ENCODE results near the gene PDSS2. TPM values are rescaled to one million over a fixed set of nuclear protein-coding genes. Genes with fewer than 3 reads are reported as not detected.

PDSS2 gene
- total RNA-seq, 1 donor: 12.3 TPM

DNA sequence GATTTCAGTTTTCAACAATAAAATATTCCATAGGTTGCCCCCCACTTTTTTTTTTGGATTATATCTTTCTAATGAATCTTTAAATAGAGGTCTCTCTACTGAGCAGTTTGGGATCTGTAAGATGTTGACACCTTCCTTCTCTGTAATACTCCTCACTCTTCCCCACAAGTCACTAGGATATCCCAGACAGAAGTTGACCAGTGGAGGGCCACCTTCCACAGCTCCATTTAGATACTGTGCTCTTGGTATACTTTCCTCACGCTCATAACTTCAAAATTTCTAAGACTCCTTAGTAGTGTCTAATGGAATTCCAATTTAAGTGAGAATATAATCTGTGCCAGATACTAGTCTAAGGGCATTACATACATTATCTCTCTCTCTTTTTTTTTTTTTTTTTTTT, 185.1 kb downstream of the PDSS2 start:
- Histone ChIP-seq H3K27ac (ENCODE audit: low read depth, low read length) (no peak overlapping the region), H3K36me3 (ENCODE audit: insufficient read depth, low read length) (no peaks in the 10 kb centered on the region), H4K20me1 (ENCODE audit: insufficient read depth, low read length) (no peaks in the 10 kb centered on the region), H3K27me3 (ENCODE audit: insufficient read depth, low read length) (no peaks in the 10 kb centered on the region), H3K4me3 (ENCODE audit: insufficient read depth, low read length) (no peak overlapping the region), H3K9me3 (ENCODE audit: low read depth, low read length) (no peaks in the 10 kb centered on the region), H3K4me2 (ENCODE audit: insufficient read depth, low read length) (no peak overlapping the region), H3K4me1 (ENCODE audit: insufficient read depth, low read length) (no peaks in the 10 kb centered on the region), H2AFZ (ENCODE audit: low read length) (no peak overlapping the region), H3K79me2 (ENCODE audit: insufficient read depth, low read length) (no peaks in the 10 kb centered on the region)
- TF ChIP-seq, protein P1, sequence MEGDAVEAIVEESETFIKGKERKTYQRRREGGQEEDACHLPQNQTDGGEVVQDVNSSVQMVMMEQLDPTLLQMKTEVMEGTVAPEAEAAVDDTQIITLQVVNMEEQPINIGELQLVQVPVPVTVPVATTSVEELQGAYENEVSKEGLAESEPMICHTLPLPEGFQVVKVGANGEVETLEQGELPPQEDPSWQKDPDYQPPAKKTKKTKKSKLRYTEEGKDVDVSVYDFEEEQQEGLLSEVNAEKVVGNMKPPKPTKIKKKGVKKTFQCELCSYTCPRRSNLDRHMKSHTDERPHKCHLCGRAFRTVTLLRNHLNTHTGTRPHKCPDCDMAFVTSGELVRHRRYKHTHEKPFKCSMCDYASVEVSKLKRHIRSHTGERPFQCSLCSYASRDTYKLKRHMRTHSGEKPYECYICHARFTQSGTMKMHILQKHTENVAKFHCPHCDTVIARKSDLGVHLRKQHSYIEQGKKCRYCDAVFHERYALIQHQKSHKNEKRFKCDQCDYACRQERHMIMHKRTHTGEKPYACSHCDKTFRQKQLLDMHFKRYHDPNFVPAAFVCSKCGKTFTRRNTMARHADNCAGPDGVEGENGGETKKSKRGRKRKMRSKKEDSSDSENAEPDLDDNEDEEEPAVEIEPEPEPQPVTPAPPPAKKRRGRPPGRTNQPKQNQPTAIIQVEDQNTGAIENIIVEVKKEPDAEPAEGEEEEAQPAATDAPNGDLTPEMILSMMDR (IDR thresholded peaks at IDR 0.05; ENCODE audit: extremely low read depth, low read depth, low read length): peak; percentile 8
- DNase-seq (ENCODE audit: insufficient read length, low spot score, missing footprints): no peak

DNA sequence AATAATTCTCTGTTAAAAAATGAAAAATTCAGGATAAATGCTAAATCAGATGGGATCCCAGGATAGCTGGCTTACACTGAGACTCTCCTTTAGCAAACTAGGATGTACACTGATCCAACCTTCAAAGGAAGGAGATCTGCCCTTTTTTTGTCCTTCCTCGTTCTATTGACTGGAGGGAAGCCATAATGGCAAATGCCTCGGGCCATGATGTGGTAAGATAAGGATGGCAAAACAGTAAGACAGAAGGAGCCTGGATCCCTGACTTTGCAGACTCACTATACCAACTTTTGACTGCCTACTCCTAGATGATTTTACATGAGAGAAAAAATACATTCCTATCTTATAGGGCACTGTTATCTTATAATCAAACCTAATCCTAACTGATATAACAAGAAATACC, 187.1 kb downstream of the PDSS2 start:
- H3K9me3 ChIP-seq (ENCODE audit: low read depth, low read length): no peaks in the 10 kb centered on the region
- no peak overlapping the region for H3K4me3 ChIP-seq (ENCODE audit: insufficient read depth, low read length)
- H4K20me1 ChIP-seq (ENCODE audit: insufficient read depth, low read length): no peaks in the 10 kb centered on the region
- no peak overlapping the region for H2AFZ ChIP-seq (ENCODE audit: low read length)
- H3K4me2 ChIP-seq (ENCODE audit: insufficient read depth, low read length): no peak overlapping the region
- TF ChIP-seq, protein P1 (IDR thresholded peaks at IDR 0.05; ENCODE audit: extremely low read depth, low read depth, low read length): no peak
- H3K79me2 ChIP-seq (ENCODE audit: insufficient read depth, low read length): no peaks in the 10 kb centered on the region
- H3K36me3 ChIP-seq (ENCODE audit: insufficient read depth, low read length): no peaks in the 10 kb centered on the region
- DNase-seq (ENCODE audit: insufficient read length, low spot score, missing footprints): no peak
- H3K27me3 ChIP-seq (ENCODE audit: insufficient read depth, low read length): no peaks in the 10 kb centered on the region
- no peak overlapping the region for H3K27ac ChIP-seq (ENCODE audit: low read depth, low read length)
- no peaks in the 10 kb centered on the region for H3K4me1 ChIP-seq (ENCODE audit: insufficient read depth, low read length)

DNA sequence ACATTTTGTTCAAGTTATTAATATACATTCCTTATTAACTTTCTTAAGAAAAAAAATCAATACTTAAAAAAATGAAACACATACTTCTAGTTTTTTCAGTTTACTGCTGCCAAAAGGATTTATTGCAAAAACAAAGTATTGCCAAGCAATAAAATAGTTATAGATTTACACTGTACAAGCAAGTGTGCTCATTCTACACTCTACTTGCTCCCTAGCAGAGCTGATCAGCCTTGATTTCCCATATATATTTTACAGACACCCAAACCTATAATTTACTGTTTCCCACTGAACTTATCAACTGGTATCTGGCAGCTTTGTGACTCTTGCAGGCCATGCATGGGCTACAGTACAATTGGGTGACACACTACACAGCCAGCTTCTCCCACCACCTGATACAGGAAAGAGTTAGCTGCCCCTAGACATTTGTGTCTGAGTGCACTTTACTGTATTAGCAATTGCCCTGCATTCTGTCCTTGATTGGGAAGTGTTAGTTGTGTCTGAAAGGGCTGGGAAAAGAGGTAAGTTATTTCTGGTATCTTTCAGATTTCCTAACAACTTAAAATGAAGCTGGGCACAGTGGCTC, 188.1 kb downstream of the PDSS2 start:
- H3K79me2 ChIP-seq (ENCODE audit: insufficient read depth, low read length): no peaks in the 10 kb centered on the region
- no peak overlapping the region for H3K4me3 ChIP-seq (ENCODE audit: insufficient read depth, low read length)
- H3K4me2 ChIP-seq (ENCODE audit: insufficient read depth, low read length): no peak overlapping the region
- no peaks in the 10 kb centered on the region for H3K27me3 ChIP-seq (ENCODE audit: insufficient read depth, low read length)
- TF ChIP-seq, protein P1 (IDR thresholded peaks at IDR 0.05; ENCODE audit: extremely low read depth, low read depth, low read length): no peak
- H3K4me1 ChIP-seq (ENCODE audit: insufficient read depth, low read length): no peaks in the 10 kb centered on the region
- H3K27ac ChIP-seq (ENCODE audit: low read depth, low read length): no peak overlapping the region
- H4K20me1 ChIP-seq (ENCODE audit: insufficient read depth, low read length): no peaks in the 10 kb centered on the region
- H2AFZ ChIP-seq (ENCODE audit: low read length): no peak overlapping the region
- H3K36me3 ChIP-seq (ENCODE audit: insufficient read depth, low read length): no peaks in the 10 kb centered on the region
- H3K9me3 ChIP-seq (ENCODE audit: low read depth, low read length): no peaks in the 10 kb centered on the region
- DNase-seq (ENCODE audit: insufficient read length, low spot score, missing footprints): no peak

DNA sequence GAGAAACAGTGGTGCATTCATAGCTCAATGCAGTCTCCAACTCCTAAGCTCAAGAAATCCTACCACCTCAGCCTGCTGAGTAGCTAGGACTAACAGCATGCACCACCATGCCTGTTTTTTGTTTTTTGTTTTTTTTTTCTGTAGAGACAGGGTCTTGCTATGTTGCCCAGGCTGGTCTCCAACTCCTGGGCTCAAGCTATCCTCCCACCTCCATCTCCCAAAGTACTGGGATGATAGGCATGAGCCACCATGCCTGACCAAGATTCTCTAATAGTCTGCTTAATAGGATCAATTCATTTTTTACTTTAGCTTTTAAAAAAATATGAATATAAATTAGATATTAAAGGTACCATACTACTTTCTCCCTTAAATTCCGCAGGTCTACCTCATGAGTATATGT, 191.7 kb downstream of the PDSS2 start:
- Histone ChIP-seq H3K27me3 (ENCODE audit: insufficient read depth, low read length) (no peaks in the 10 kb centered on the region), H3K36me3 (ENCODE audit: insufficient read depth, low read length) (no peaks in the 10 kb centered on the region), H3K4me2 (ENCODE audit: insufficient read depth, low read length) (no peak overlapping the region), H4K20me1 (ENCODE audit: insufficient read depth, low read length) (no peaks in the 10 kb centered on the region), H3K4me3 (ENCODE audit: insufficient read depth, low read length) (no peak overlapping the region), H3K79me2 (ENCODE audit: insufficient read depth, low read length) (no peaks in the 10 kb centered on the region), H3K9me3 (ENCODE audit: low read depth, low read length) (no peaks in the 10 kb centered on the region), H2AFZ (ENCODE audit: low read length) (no peak overlapping the region), H3K4me1 (ENCODE audit: insufficient read depth, low read length) (no peaks in the 10 kb centered on the region), H3K27ac (ENCODE audit: low read depth, low read length) (no peak overlapping the region)
- DNase-seq (ENCODE audit: insufficient read length, low spot score, missing footprints): no peak
- TF ChIP-seq, protein P1 (IDR thresholded peaks at IDR 0.05; ENCODE audit: extremely low read depth, low read depth, low read length): no peak
